HG02981 (cell line): ENCODE data around the gene SCRG1.

Source experiments
- ATAC-seq: cut with Tn5 transposase; IDR thresholded peaks from one replicate; pipeline ENCODE4 v1.9.1; 2021; ENCODE audit warnings: mild to moderate bottlenecking, moderate library complexity; ENCODE audit not compliant: unreplicated experiment

Gene SCRG1

GRCh38 chr4:173411106-173411693, 12.3 kb upstream of the SCRG1 start:
- ATAC-seq, result no peak

- ATAC-seq, result no peak
Observed at GRCh38 chr4:173410079-173410478, 11.2 kb upstream of the SCRG1 start.

GRCh38 chr4:173405840-173406606, 7.1 kb upstream of the SCRG1 start:
- ATAC-seq, result peak; percentile 55

GRCh38 chr4:173404296-173404865, 5.5 kb upstream of the SCRG1 start:
- no peak for ATAC-seq

GRCh38 chr4:173403051-173403450, 4.1 kb upstream of the SCRG1 start:
- no peak for ATAC-seq

GRCh38 chr4:173401063-173401462, 2.1 kb upstream of the SCRG1 start:
- ATAC-seq, result no peak

GRCh38 chr4:173398220-173398619, 696 bp downstream of the SCRG1 start:
- no peak for ATAC-seq

- no peak for ATAC-seq
Observed at GRCh38 chr4:173397604-173398003, 1.3 kb downstream of the SCRG1 start.

- no peak for ATAC-seq
Observed at GRCh38 chr4:173391701-173392100, 7.2 kb downstream of the SCRG1 start.

GRCh38 chr4:173386751-173387150, 12.2 kb downstream of the SCRG1 start:
- ATAC-seq, result no peak

GRCh38 chr4:173382349-173382748, 16.6 kb downstream of the SCRG1 start:
- ATAC-seq, result no peak

GRCh38 chr4:173381610-173382009, 17.3 kb downstream of the SCRG1 start:
- ATAC-seq, result no peak

- ATAC-seq, result no peak
Observed at GRCh38 chr4:173380987-173381386, 17.9 kb downstream of the SCRG1 start.

- no peak for ATAC-seq
Observed at GRCh38 chr4:173379929-173380328, 19.0 kb downstream of the SCRG1 start.

- no peak for ATAC-seq
Observed at GRCh38 chr4:173374588-173374987, 24.3 kb downstream of the SCRG1 start.

GRCh38 chr4:173371292-173372192, 27.4 kb downstream of the SCRG1 start:
- peak; percentile 16 for ATAC-seq

GRCh38 chr4:173370477-173371291, 28.2 kb downstream of the SCRG1 start, which contains the start of gene SAP30:
Gene SAP30 (plus strand): TSS chr4:173370954. CDS start chr4:173371183, 229 bp downstream.
- ATAC-seq, result peak; percentile 67

- ATAC-seq, result peak; percentile 6
Observed at GRCh38 chr4:173370130-173370476, 28.8 kb downstream of the SCRG1 start.

- no peak for ATAC-seq
Observed at GRCh38 chr4:173367946-173368345, 31.0 kb downstream of the SCRG1 start.

- ATAC-seq, result peak; percentile 16
Observed at GRCh38 chr4:173367285-173367684, 31.6 kb downstream of the SCRG1 start.
